HG03025 (cell line): Measurements from ENCODE around the gene C19orf47.

Experiments
- ATAC-seq: cut with Tn5 transposase; IDR thresholded peaks from one replicate; pipeline ENCODE4 v1.9.1; 2021; ENCODE audit warnings: mild to moderate bottlenecking, moderate library complexity; ENCODE audit not compliant: unreplicated experiment, low FRiP score

Gene C19orf47, protein sequence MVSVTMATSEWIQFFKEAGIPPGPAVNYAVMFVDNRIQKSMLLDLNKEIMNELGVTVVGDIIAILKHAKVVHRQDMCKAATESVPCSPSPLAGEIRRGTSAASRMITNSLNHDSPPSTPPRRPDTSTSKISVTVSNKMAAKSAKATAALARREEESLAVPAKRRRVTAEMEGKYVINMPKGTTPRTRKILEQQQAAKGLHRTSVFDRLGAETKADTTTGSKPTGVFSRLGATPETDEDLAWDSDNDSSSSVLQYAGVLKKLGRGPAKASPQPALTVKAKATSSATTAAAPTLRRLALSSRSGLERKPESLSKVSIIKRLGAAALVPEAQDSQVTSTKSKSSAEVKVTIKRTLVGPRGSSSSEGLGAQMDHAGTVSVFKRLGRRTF

DNA sequence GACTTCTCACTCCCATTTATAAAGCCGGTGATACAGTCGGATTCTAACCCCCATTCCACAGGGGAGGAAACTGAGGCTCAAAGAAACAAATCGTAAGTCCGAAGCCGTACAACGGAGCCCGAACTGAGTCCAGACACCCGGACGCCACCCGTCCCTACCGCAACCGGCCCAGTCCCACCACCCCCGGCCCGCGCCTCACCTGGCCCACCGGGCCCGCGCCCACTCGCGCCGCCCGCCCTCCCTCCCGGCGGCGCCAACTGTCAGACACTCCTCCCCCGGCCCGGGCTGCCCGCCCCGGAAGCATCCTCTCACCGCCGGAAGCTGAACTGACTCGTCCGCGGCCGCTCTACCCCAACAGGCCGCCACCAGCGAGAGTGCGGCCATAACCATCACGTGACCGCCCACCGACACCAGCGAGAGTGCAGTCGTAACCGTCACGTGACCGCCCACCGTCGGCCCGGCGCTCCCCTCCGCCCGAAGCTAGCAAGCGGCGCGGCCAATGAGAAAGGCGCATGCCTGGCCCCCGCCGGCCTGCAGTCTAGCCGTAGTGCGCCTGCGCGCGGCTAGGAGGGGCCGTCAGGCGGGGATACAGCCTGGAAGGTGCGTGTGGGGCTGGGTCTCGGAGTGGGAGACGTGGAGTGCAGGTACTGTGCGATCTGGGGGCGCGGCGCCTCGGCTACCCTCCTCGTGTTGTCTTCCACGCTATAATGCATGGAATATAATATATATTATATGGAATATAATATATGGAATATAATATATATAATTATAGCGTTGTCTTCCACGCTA lies at the start of gene C19orf47, which contains the start of gene PLD3:
TSS of gene C19orf47 (minus strand) at position 273 of the 789 bp plus-strand sequence. CDS start 6,540 bp downstream, outside the sequence.
TSS of gene PLD3 (plus strand) at position 571 of the 789 bp plus-strand sequence. CDS start 17,789 bp downstream, outside the sequence.
- peak; percentile 93 for ATAC-seq

DNA sequence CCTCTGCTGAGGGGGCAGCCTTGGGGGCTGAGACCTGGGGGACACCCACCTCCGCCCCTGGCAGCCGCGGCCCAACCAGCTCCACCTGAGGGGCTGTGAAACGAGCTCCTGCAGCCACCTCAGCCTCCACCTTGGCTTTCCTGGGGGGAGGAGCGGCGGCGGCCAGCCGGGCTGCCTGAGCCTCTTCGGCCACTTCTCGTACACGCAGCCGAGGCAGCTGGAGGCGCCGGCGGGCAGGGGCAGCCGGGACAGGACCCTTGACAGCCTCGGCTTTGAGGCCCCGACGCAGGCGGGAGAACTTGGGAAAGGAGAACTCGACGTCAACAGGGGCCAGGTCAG lies 49.3 kb upstream of the C19orf47 start:
- no peak for ATAC-seq

DNA sequence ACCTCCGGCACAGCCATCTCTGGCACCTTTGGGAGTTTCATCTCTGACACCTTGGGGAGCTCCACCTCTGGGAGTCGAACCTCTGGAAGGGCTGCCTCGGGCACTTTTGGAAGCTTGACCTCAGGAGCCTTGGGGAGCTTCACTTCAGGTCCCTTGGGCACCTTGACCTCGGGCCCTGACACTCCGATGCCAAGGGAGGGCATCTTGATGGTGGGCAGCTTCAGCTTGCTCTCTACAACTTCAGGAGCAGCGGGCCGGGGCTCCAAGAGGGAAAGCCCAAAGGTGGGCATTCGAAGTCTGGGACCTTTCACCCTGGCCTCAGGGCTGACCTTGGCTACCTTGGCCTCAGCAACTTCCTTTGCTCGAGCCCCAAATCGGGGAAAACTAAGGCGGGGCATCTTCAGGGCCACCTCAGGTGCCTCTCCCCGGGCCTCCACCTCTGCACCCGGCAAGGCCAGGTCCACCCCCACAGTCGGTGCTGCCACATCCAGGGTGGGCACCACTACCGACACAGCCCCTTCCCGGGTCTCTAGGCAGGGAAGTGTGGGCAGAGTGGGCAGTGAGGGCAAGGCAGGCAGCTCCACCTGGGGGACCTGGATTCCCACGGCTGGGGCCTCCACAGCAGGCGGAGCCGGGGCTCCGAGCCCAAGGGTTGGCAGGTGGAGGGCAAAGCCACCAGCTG lies 48.8 kb upstream of the C19orf47 start:
- ATAC-seq, result no peak

DNA sequence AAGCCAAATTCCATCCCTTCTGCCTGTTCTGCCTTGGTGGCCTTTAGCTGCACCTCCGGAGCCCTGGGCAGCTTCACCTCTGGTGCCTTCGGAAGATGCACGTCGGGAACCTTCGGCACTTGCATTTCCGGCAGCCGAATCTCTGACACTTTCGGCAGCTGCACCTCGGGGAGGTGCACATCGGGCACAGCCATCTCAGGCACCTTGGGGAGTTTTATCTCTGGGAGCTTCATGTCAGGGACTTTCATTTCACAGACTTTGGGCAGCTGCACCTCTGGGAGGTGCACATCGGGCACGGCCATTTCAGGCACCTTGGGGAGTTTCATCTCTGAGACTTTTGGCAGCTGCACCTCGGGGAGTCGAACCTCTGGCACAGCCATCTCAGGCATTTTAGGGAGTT lies 47.8 kb upstream of the C19orf47 start:
- ATAC-seq, result no peak

DNA sequence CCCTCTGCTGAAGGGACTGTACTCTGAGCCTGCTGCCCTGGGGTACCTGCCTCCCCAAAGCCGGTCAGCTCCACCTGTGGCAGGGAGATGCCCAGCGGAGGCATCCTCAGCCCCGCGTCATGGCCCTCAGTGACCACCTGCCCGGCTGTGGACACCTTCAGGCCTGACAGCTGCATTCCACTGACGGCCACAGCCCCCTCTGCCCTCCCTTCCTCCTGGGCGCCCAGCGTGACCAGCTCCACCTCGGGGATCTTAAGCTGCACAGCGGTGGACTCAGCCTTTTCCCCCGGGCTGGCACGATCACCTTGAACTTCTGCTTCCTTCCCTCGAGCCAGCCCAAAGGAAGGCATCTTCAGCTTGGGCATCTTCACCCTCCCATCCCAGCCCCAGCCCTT lies 46.6 kb upstream of the C19orf47 start:
- no peak for ATAC-seq

DNA sequence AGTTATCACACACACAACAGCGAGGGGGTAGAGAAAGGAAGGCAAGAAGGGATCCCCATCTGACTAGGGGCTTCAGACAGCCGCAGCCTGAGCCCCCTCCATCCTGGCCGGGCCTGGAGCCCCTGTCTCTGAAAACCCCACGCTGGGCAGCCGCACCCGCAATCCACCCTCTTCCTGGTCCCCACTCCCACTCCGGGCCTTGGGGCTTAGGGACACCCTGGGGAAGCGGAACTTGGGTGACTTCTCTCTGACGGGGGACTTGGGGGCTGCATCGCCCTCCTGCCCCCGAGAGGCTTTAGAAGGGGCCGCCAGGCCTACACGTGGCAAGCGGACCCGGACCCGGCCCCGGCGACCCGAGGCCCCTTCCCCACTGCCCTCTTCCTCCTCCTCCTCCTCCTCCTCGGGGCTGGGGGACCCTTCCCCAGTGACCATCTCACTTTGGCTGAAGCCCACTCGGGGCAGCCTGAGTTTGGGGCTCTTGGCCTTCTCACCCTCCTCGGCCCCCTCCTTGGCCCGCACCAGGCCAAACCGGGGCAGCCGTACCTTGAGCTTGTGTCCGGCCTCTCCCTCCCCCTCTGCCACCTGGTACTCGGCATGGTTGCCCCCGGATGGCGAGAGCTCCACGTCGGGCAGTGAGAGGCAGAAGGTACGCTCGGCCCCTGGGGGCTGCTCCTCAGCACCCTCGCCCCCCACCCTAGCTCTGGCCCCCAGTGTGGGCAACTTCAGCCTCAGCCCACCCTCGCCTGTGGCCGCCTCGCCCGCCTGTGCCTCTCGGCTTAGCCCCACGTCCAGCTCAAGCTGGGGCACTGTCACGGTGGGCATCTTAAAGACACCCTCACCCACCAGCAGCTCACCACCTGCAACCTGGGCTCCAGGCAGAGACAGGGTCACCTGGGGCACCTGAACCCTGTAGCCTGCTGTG lies 46.0 kb upstream of the C19orf47 start:
- no peak for ATAC-seq

DNA sequence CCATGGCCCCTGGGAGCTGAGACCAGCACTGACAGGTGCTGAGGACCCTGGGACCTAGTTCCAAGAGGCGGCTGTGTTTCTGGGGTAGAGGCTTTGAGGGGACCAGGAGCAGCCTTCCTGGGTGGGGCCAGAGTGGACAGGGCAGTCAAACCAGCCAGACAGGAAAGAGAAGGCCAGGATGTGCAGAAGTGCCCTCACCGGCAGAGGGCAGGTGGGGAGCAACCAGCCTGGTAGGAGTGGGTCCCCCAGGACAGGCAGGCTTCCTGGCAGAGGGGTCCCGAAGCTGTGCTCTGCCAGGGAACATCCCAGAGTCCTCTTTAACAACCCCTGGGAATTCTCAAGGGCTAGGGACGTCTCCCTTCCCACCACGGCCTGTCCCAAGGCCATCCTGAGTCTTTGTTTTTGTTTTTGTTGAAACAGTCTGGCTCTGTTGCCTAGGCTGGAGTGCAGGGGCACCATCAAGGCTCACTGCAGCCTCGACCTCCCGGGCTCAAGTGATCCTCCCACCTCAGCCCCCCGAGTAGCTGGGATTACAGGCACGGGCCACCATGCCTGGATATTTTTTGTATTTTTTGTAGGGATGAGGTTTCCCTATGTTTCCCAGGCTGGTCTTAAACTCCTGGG lies 44.8 kb upstream of the C19orf47 start:
- no peak for ATAC-seq

DNA sequence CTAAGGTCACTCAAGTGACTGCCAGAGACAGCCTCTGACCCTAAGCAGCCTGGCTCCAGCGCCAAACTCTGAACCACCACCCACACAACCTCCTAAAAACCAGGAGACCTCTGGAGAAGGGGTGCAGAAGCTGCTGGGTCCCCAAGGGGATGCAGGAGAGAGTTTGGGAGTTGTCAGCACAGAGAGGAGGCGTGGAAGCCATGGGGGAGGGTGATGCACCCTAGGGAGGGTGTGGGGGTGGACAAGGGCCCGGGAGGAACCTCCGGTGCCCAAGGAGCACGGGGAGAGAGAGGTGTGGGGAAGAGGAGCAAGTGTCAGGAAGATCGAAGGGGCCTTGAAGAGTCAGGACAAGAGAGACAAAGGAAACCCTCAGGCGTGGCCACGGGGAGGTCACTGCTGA lies 43.9 kb upstream of the C19orf47 start:
- ATAC-seq, result no peak

DNA sequence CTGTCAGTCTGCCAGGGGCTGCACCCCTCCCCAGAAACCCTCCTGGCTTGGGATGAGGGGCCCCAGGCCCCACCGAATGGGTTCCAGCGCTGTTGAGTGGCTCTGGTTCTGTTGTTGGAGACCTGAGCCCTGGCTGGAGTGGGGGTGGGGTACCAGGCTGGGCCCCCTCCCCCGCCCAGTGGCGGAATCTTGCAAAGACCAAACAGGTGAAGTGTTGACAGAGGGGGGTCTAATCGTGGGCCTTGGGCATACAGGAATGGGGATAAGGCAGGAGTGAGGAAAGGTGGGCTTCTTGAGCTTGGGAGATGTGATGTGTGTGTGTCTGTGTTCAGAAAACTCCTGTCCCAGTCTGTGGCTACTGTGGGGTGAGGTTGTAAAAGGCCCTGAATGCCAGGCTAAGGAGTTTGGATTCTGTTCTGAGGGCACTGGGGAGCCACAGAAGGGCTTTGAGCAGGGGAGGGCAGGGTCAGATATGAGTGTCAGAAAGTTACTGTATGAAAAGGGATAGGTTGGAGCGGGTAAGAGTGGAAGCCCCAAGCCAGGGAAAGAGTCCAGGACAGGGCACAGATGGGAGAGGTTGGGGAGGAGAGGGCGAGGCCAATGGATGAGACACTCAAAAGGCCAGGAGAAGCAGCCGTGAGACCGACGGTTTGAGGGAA lies 42.0 kb upstream of the C19orf47 start, which contains the start of gene HIPK4:
TSS of gene HIPK4 (minus strand) at position 98 of the 659 bp plus-strand sequence. CDS start 279 bp downstream, outside the sequence.
- ATAC-seq, result no peak

DNA sequence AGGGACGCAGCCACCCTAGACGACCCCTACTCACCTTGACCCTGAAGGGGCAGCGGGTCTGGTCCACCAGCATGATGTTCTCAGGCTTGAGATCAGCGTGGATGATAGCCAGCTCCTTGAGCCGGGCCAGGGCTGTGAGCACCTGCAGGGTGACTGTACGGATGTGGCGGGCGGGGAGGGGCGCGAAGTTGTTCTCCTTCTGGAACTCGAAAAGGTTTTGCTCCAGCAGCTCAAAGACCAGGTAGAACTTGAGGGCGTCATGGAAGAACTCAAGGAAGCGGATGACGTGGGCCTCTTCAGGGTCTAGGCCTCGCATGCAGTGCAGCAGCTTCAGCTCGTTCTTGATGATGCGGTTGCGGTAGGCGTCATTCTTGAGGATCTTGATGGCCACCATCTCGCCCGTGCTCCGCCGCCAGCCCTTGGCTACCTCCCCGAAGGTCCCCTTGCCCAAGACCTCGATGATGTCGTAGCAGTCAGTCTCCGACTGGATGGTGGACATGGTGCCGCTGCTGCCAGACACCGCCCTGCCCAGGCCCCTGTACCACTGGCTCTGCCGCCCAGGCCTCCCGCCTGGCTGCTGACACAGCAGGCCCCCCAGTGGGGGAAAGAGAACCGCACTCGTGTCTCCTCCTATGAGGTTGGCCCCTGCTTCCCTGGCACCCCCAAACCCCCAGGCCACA lies 41.3 kb upstream of the C19orf47 start:
- ATAC-seq, result no peak

DNA sequence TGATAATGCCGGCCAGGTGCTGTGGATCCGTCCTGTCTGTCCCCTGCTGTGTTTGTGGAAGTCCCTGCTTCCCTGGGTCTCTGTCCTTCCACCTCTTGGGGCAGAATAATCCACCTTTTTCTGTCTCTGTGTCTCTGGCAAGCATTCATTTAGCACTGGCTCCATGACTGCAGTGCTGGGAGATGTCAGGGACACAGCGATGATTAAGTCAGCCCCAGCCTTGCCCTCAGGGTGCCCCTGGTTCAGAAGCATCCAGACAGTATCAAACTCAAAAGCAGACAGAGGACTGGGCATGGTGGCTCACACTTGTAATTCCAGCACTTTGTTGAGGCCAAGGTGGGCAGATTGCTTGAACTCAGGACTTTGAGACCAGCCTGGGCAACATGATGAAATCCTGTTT lies 40.3 kb upstream of the C19orf47 start:
- no peak for ATAC-seq

DNA sequence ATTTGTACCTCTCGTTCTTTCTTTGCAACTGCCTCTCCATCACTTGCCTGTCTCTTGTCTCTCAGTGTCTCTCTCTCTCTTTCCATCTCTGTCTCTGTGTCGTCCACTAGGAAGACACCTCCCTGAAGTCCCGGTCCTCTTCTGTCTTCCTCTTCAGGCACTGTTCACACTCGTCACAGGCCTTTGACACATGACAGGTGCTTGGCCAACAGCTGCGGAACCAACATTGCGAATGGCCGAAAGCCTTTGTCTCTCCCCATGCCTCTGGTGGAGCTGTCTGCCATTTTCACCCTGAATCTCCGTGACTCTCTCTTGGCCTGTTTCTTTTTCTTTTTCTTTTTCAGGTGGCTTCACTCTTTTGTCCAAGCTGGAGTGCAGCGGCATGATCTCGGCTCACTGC lies 39.0 kb upstream of the C19orf47 start:
- no peak for ATAC-seq

DNA sequence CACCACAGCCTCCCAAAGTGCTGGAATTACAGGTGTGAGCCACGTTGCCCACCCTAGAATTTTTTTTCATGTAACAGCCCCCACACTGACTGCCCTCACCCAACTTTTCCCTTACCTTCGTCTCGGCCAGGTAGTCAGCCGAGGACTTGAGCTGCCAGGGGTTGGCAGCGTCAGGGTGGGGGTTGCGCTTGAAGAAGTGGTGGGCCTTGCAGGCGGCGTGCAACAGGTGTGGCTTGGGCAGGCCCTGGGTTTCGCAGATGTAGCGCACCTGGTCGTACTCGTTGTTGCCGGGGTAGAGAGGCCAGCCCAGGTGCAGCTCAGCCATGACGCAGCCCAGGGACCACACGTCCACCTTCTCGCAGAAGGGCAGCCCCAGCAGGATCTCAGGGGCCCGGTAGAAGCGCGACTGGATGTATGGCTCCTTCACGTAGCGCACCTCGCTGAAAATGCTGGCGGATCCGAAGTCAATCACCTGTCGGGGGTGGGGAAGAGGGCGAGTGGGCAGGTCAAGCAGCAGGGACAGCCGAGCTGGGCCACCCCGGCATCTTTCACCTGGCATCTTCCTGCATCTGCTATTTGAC lies 35.6 kb upstream of the C19orf47 start:
- no peak for ATAC-seq

DNA sequence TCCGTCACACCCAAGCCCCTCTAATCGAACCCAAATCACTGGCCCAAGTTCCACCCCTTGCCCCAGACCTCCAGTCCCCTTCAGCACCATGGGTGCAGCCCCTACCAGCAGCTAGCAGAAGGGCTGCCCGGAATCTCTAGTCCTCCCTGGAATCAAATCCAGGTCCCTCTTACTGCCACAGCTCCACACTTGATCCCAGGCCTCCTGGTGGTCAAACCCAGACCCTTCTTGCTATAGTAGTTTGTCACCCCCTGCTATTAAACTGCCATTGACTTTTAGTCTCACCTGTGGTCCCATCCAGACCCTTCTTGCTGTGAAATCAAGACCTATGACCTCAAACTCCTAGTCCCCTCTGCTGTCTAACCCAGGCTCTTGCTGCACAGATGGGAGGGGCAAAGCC lies 33.1 kb upstream of the C19orf47 start:
- ATAC-seq, result no peak

DNA sequence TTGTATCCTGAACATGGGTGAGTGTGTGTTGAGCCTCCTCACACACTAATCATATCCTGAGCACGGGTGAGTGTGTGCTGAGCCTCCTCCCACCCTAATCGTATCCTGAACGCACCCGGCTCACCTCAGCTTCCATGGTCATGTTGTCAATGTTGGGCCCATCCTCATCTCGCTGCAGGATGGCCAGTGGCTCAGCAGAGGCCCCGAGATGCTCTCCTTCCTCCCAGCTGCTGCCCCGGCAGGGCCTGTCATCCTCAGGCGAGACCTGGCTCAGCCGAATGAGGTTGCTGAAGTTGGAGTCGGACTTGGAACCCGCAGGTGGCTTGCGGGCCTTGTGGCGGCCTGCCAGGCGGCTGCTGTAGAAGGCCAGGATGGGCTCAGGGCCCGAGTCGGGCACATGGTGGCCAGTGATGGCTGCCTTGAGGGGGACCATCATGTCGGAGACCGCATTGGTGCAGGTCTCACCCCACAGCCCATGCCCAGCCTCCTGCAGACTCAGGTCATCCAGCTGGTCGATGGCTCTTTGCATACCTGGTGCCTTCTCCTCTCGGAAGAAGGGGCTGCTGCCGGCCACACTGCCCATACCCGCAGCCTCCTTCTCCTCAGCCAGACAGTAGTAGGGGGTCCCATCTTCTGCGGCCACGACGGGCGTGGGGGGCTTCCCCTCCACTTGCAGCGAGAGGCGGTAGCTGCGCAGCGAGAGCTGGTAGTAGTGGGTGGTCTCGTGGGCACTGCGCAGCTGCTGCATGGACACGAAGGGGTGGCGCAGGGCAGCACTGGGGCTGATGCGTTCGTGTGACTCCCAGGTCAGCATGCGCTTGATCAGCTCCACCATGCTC lies 32.2 kb upstream of the C19orf47 start:
- no peak for ATAC-seq

DNA sequence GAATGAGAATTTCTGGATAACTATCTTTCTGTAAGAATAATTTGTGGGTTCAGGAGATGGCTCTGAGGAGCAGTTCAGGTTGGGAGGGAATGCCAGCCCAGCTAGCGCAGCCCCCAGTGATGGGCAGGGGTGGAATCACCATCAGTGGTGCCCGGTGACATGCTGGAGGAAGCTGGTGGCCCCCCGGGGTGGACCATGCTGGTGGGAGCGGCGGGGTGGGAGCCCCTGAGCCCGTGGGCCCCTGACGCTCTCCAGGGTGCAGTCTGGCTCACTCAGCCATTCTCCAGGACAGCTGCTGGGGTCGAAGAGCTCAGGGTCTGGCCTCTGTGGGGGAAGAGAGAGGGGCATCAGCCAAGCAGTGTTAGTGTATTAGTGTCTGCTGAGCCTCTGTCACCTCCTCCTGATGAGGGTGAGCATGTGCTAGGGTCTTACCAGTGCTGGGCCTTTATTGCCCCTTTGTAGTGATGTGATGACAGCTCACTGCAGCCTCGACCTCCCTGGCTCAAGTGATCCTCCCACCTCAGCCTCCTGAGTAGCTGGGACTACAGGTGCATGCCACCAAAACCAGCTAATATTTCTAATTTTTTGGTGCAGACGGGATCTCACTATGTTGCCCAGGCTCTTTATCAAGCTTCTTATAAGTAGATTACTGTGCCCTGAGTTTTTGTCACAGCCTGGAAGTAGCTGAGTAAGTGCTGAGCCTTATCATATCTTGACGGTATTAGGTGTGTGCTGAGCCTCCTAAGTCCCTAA lies 31.4 kb upstream of the C19orf47 start:
- no peak for ATAC-seq

DNA sequence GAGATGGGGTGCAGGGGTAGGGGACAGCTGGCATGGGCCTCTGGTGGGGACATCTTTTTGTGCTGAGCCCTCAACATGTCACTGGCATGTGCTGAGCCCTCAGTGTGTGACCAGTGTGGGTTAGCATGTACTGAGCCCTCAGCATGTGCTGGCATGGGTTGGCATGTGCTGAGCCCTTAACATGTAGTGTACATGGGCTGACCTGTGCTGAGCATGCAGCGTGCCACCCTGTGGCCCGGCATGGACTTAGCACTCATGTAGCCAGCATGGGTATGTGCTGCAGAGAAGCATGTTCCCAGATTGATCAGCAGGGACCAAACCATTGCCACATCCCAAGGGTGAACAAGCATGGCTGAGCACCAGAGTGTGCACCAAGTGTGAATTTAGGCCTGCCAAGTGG lies 30.3 kb upstream of the C19orf47 start:
- ATAC-seq, result no peak
